Thyroid gland (tissue), 4 donors: ENCODE data around the gene CLEC2L. TPM values are rescaled to one million over a fixed set of nuclear protein-coding genes. Genes with fewer than 3 reads are reported as not detected.

Experiments
- DNase-seq, 2 donors: peaks; one replicate each; pipeline ENCODE4 v3.0.0-alpha.2; 2019
- H3K27ac ChIP-seq, 3 donors: fragments of 200-600 bp; sonication (generic); 1 replicate in 2 of 3; 2 replicates in 1 of 3; pipeline ENCODE4 v1.5.1; 2016 to 2019; ENCODE audit warnings: mild to moderate bottlenecking in 1 of 3, moderate library complexity in 1 of 3
- H3K27me3 ChIP-seq: fragments of 200-600 bp; sonication (generic); one replicate; pipeline ENCODE4 v1.5.1; 2019
- H3K36me3 ChIP-seq, 2 donors: fragments of 200-600 bp; sonication (generic); one replicate each; pipeline ENCODE4 v1.5.1; 2016 to 2019
- H3K4me1 ChIP-seq, 2 donors: fragments of 200-600 bp; sonication (generic); one replicate each; pipeline ENCODE4 v1.5.1; 2017 to 2019
- H3K4me3 ChIP-seq, 3 donors: fragments of 200-600 bp; sonication (generic); replicated peaks in 1 of 3; 1 replicate in 2 of 3; 2 replicates in 1 of 3; pipeline ENCODE4 v1.5.1; 2016; ENCODE audit warnings: mild to moderate bottlenecking in 1 of 3
- H3K9me3 ChIP-seq: fragments of 200-600 bp; sonication (generic); one replicate; pipeline ENCODE4 v1.5.1; 2017
- CTCF ChIP-seq, 6 experiments: fragments of 200-600 bp in 3 of 6; fragments of 450-650 bp in 3 of 6; sonication (generic) in 3 of 6; IDR thresholded peaks; one replicate each; pipeline ENCODE4 v1.5.1; 2016 to 2019; ENCODE audit warnings: antibody characterized with exemption in 6 of 6, mild to moderate bottlenecking in 2 of 6, inconsistent platforms in 1 of 6, moderate library complexity in 1 of 6
- POLR2A ChIP-seq, 2 donors: fragments of 450-650 bp; IDR thresholded peaks; one replicate each; pipeline ENCODE4 v1.6.1; 2017; ENCODE audit warnings: antibody characterized with exemption in 2 of 2, mild to moderate bottlenecking in 2 of 2, moderate library complexity in 1 of 2
- WGBS, 2 donors: methylation state at CpG; one replicate each; pipeline ENCODE4 v1.1.5; 2017; 5-methylcytosine and 5-hydroxymethylcytosine counted together
- intact Hi-C: fragments of 100-400 bp; cut with DNase I; formaldehyde crosslinking; loops from one replicate; pipeline ENCODE4 v1.15.1; 2023
- total RNA-seq, 4 donors: library from RNA; depleted of rRNA; stranded (reverse); fragments of >200 nt; gene quantifications; one replicate each; pipeline ENCODE4 v1.2.3, GENCODE V29; 2016

Gene CLEC2L
- total RNA-seq, 4 donors from 2014 or later, result not detected

GRCh38 chr7:139525239-139525638 lies 1.8 kb downstream of the CLEC2L start:
- no peak for DNase-seq
- H3K27ac ChIP-seq, result no peak overlapping the region
- TF ChIP-seq POLR2A (IDR thresholded peaks at IDR 0.05), result no peak
- TF ChIP-seq CTCF (IDR thresholded peaks at IDR 0.05), result no peak
- intact Hi-C loops, result no loop called here
- H3K9me3 ChIP-seq, result no peaks in the 10 kb centered on the region
- WGBS, 2 donors, result 94 to 95% methylated on average over 9 to 10 of the region's 10 CpGs
- no peaks in the 10 kb centered on the region for H3K36me3 ChIP-seq
- peaks cover 3% of the 10 kb centered on the region for H3K27me3 ChIP-seq
- no peak overlapping the region for H3K4me3 ChIP-seq
- H3K4me1 ChIP-seq, result peaks cover 0 to 8% of the 10 kb centered on the region in 2 donors

- no peaks in the 10 kb centered on the region for H3K36me3 ChIP-seq
- H3K27me3 ChIP-seq, result peaks cover 3% of the 10 kb centered on the region
- H3K4me1 ChIP-seq, result peaks cover 0 to 8% of the 10 kb centered on the region in 2 donors
- no peaks in the 10 kb centered on the region for H3K9me3 ChIP-seq
- H3K4me3 ChIP-seq, result no peak overlapping the region
- H3K27ac ChIP-seq, result no peak overlapping the region
- intact Hi-C loops, result no loop called here
- DNase-seq, result no peak
- TF ChIP-seq CTCF (IDR thresholded peaks at IDR 0.05) (no peak), POLR2A (IDR thresholded peaks at IDR 0.05) (no peak)
Measured at GRCh38 chr7:139525750-139526149, 2.3 kb downstream of the CLEC2L start.

- Histone ChIP-seq H3K9me3 (no peaks in the 10 kb centered on the region), H3K36me3 (no peaks in the 10 kb centered on the region), H3K27me3 (peaks cover 3% of the 10 kb centered on the region), H3K4me3 (no peak overlapping the region), H3K27ac (no peak overlapping the region), H3K4me1 (peaks cover 0 to 8% of the 10 kb centered on the region in 2 donors)
- 82 to 83% methylated on average over 7 to 8 of the region's 8 CpGs for WGBS, 2 donors
- TF ChIP-seq CTCF (IDR thresholded peaks at IDR 0.05) (no peak), POLR2A (IDR thresholded peaks at IDR 0.05) (no peak)
- no peak for DNase-seq
- intact Hi-C loops, result no loop called here
Measured at GRCh38 chr7:139526578-139527544, 3.4 kb downstream of the CLEC2L start.

GRCh38 chr7:139531094-139531493 lies 7.6 kb downstream of the CLEC2L start:
- intact Hi-C loops, result no loop called here
- TF ChIP-seq CTCF (IDR thresholded peaks at IDR 0.05), result no peak
- no peak for TF ChIP-seq POLR2A (IDR thresholded peaks at IDR 0.05)
- H3K36me3 ChIP-seq, result no peaks in the 10 kb centered on the region
- H3K27ac ChIP-seq, result no peak overlapping the region
- no peak overlapping the region for H3K4me3 ChIP-seq
- no peak for DNase-seq
- H3K27me3 ChIP-seq, result no peaks in the 10 kb centered on the region
- no peaks in the 10 kb centered on the region for H3K4me1 ChIP-seq
- H3K9me3 ChIP-seq, result no peaks in the 10 kb centered on the region
- 83 to 93% methylated on average over 1 of the region's 1 CpG for WGBS, 2 donors

- DNase-seq, result no peak
Measured at GRCh38 chr7:139532636-139533155, 9.2 kb downstream of the CLEC2L start.

More at GRCh38 chr7:139532636-139533155, 9.2 kb downstream of the CLEC2L start:
- intact Hi-C loops, result no loop called here
- no peak overlapping the region for H3K27ac ChIP-seq
- H3K36me3 ChIP-seq, result no peaks in the 10 kb centered on the region
- TF ChIP-seq CTCF (IDR thresholded peaks at IDR 0.05) (no peak), POLR2A (IDR thresholded peaks at IDR 0.05) (no peak)
- WGBS, 2 donors, result 90 to 96% methylated on average over 6 of the region's 6 CpGs
- no peak overlapping the region for H3K4me3 ChIP-seq
- H3K4me1 ChIP-seq, result no peaks in the 10 kb centered on the region
- no peaks in the 10 kb centered on the region for H3K27me3 ChIP-seq
- H3K9me3 ChIP-seq, result no peaks in the 10 kb centered on the region
